Skeletal muscle tissue (tissue), 4 donors: ENCODE data around the gene ISL2. TPM values are rescaled to one million over a fixed set of nuclear protein-coding genes. Genes with fewer than 3 reads are reported as not detected.
A peak's percentile ranks its signal among the peaks of the same experiment; 100 is the strongest.
"Not testable (repeated sequence)": the region's sequence is repeated elsewhere in the genome, so short reads cannot be mapped to it uniquely, and the experiment has no call there.

Experiments used
- H3K27ac ChIP-seq: one replicate; pipeline ENCODE4 v1.7.0; 2013; ENCODE audit warnings: mild to moderate bottlenecking, low read depth, low read length, inconsistent platforms
- H3K27me3 ChIP-seq, 3 donors: one replicate each; pipeline ENCODE4 v1.7.0; 2013; ENCODE audit warnings: low read length in 3 of 3; ENCODE audit not compliant: control insufficient read depth in 3 of 3, insufficient read depth in 3 of 3
- H3K36me3 ChIP-seq, 3 donors: one replicate each; pipeline ENCODE4 v1.7.0; 2013; ENCODE audit warnings: low read length in 3 of 3; ENCODE audit not compliant: control insufficient read depth in 3 of 3, insufficient read depth in 3 of 3
- H3K4me1 ChIP-seq, 3 donors: one replicate each; pipeline ENCODE4 v1.7.0; 2013; ENCODE audit warnings: low read length in 3 of 3, mild to moderate bottlenecking in 3 of 3; ENCODE audit not compliant: control insufficient read depth in 3 of 3, insufficient read depth in 3 of 3
- H3K4me3 ChIP-seq, 3 donors: one replicate each; pipeline ENCODE4 v1.7.0; 2013; ENCODE audit warnings: low read length in 3 of 3
- H3K9ac ChIP-seq, 3 donors: one replicate each; pipeline ENCODE4 v1.7.0; 2013; ENCODE audit warnings: low read length in 3 of 3, mild to moderate bottlenecking in 3 of 3, moderate library complexity in 2 of 3, low read depth in 1 of 3
- H3K9me3 ChIP-seq, 3 donors: one replicate each; pipeline ENCODE4 v1.7.0; 2013; ENCODE audit warnings: low read length in 3 of 3; ENCODE audit not compliant: control insufficient read depth in 3 of 3
- total RNA-seq: library from RNA; depleted of rRNA; stranded (reverse); fragments of >200 nt; gene quantifications from one replicate; pipeline ENCODE4 v1.2.3, GENCODE V29; 2014
- donor health status: Osteomylitis.

The ISL2 gene
- not detected for total RNA-seq

- no peak within 1 kb of the TSS for H3K27ac ChIP-seq
- peak within 1 kb of the TSS in 2 of 3 donors; percentile 19 to 27 for H3K4me3 ChIP-seq
- peaks cover 37 to 46% (median 38%) of the 10 kb centered on the region in 3 donors for H3K4me1 ChIP-seq
- no peaks in the 10 kb centered on the region for H3K36me3 ChIP-seq
- peaks cover 84 to 91% (median 87%) of the 10 kb centered on the region in 3 donors for H3K27me3 ChIP-seq
- no peaks in the 10 kb centered on the region for H3K9me3 ChIP-seq
- no peak within 1 kb of the TSS for H3K9ac ChIP-seq
Observed at GRCh38 chr15:76336254-76337058, at the start of gene ISL2. ISL2 (plus strand) TSS chr15:76336773; CDS start chr15:76336884, 111 bp downstream.

GRCh38 chr15:76289582-76289981 is 47.0 kb upstream of the ISL2 start:
- H3K9ac ChIP-seq, result no peak overlapping the region
- H3K27ac ChIP-seq, result no peak overlapping the region
- H3K4me3 ChIP-seq, result no peak overlapping the region
- H3K4me1 ChIP-seq, result peaks cover 0 to 3% (median 0%) of the 10 kb centered on the region in 3 donors
- peaks cover 0 to 26% (median 23%) of the 10 kb centered on the region in 3 donors for H3K36me3 ChIP-seq
- no peaks in the 10 kb centered on the region for H3K9me3 ChIP-seq
- no peaks in the 10 kb centered on the region for H3K27me3 ChIP-seq

GRCh38 chr15:76293361-76293760 is 43.2 kb upstream of the ISL2 start:
- Histone ChIP-seq H3K27me3 (no peaks in the 10 kb centered on the region), H3K36me3 (peaks cover 0 to 5% (median 3%) of the 10 kb centered on the region in 3 donors), H3K4me1 (peaks cover 0 to 3% (median 2%) of the 10 kb centered on the region in 3 donors), H3K4me3 (no peak overlapping the region), H3K9me3 (no peaks in the 10 kb centered on the region), H3K9ac (no peak overlapping the region), H3K27ac (no peak overlapping the region)

GRCh38 chr15:76294463-76294862 is 42.1 kb upstream of the ISL2 start:
- not testable (repeated sequence) for H3K27me3 ChIP-seq, H3K4me3 ChIP-seq, H3K9ac ChIP-seq, H3K36me3 ChIP-seq, H3K4me1 ChIP-seq, H3K9me3 ChIP-seq, H3K27ac ChIP-seq

- H3K9ac ChIP-seq, result no peak overlapping the region
- H3K4me3 ChIP-seq, result no peak overlapping the region
- no peaks in the 10 kb centered on the region for H3K9me3 ChIP-seq
- peaks cover 0 to 3% (median 2%) of the 10 kb centered on the region in 3 donors for H3K4me1 ChIP-seq
- no peaks in the 10 kb centered on the region for H3K27me3 ChIP-seq
- no peaks in the 10 kb centered on the region for H3K36me3 ChIP-seq
- no peak overlapping the region for H3K27ac ChIP-seq
Observed at GRCh38 chr15:76296849-76297248, 39.7 kb upstream of the ISL2 start.

GRCh38 chr15:76297951-76298350 is 38.6 kb upstream of the ISL2 start:
- not testable (repeated sequence) for H3K27ac ChIP-seq, H3K9me3 ChIP-seq, H3K4me3 ChIP-seq, H3K9ac ChIP-seq, H3K27me3 ChIP-seq, H3K4me1 ChIP-seq, H3K36me3 ChIP-seq

- Histone ChIP-seq H3K27ac (no peak overlapping the region), H3K4me3 (no peak overlapping the region), H3K9ac (no peak overlapping the region), H3K9me3 (no peaks in the 10 kb centered on the region), H3K4me1 (peaks cover 0 to 3% (median 2%) of the 10 kb centered on the region in 3 donors), H3K27me3 (no peaks in the 10 kb centered on the region), H3K36me3 (no peaks in the 10 kb centered on the region)
Observed at GRCh38 chr15:76298986-76299385, 37.6 kb upstream of the ISL2 start.

- H3K27ac ChIP-seq, result no peak overlapping the region
- no peaks in the 10 kb centered on the region for H3K36me3 ChIP-seq
- H3K9ac ChIP-seq, result no peak overlapping the region
- peaks cover 0 to 2% (median 0%) of the 10 kb centered on the region in 3 donors for H3K4me1 ChIP-seq
- no peaks in the 10 kb centered on the region for H3K27me3 ChIP-seq
- no peaks in the 10 kb centered on the region for H3K9me3 ChIP-seq
- H3K4me3 ChIP-seq, result no peak overlapping the region
Observed at GRCh38 chr15:76299786-76300185, 36.8 kb upstream of the ISL2 start.

- H3K9ac ChIP-seq, result no peak overlapping the region
- H3K4me1 ChIP-seq, result no peaks in the 10 kb centered on the region
- H3K9me3 ChIP-seq, result no peaks in the 10 kb centered on the region
- no peak overlapping the region for H3K4me3 ChIP-seq
- no peaks in the 10 kb centered on the region for H3K27me3 ChIP-seq
- H3K36me3 ChIP-seq, result no peaks in the 10 kb centered on the region
- no peak overlapping the region for H3K27ac ChIP-seq
Observed at GRCh38 chr15:76303909-76304308, 32.7 kb upstream of the ISL2 start.

- H3K4me3 ChIP-seq, result peak overlapping the region in 2 of 3 donors; percentile 91 to 92
- peak overlapping the region in 2 of 3 donors; percentile 97 for H3K9ac ChIP-seq
- H3K27ac ChIP-seq, result no peak overlapping the region
- peaks cover 6 to 15% (median 12%) of the 10 kb centered on the region in 3 donors for H3K4me1 ChIP-seq
- no peaks in the 10 kb centered on the region for H3K27me3 ChIP-seq
- H3K36me3 ChIP-seq, result no peaks in the 10 kb centered on the region
- H3K9me3 ChIP-seq, result no peaks in the 10 kb centered on the region
Observed at GRCh38 chr15:76309601-76310330, 26.8 kb upstream of the ISL2 start.
